Measurements from ENCODE around the gene CNOT6.
"Not testable (repeated sequence)": the region's sequence is repeated elsewhere in the genome, so short reads cannot be mapped to it uniquely, and the experiment has no call there.

CNOT6 gene

GRCh38 chr5:180492226-180492903, 1.8 kb upstream of the CNOT6 start:
- 92 to 93% methylated on average over 11 of the region's 11 CpGs for WGBS, 2 experiments
- peaks cover 12% of the 10 kb centered on the region for H3K4me1 ChIP-seq (ENCODE audit: control insufficient read depth, insufficient read depth, low read length)
- no peak overlapping the region for H3K27ac ChIP-seq (ENCODE audit: insufficient read depth, low read depth, low read length, poor library complexity, severe bottlenecking)
- no peaks in the 10 kb centered on the region for H3K9me3 ChIP-seq (ENCODE audit: control insufficient read depth, low read length)
- H3K27me3 ChIP-seq (ENCODE audit: control insufficient read depth, insufficient read depth, low read length, poor library complexity, severe bottlenecking), result no peaks in the 10 kb centered on the region
- H3K4me3 ChIP-seq (ENCODE audit: insufficient read depth, low read depth, low read length), result no peak overlapping the region
- no peaks in the 10 kb centered on the region for H3K36me3 ChIP-seq (ENCODE audit: control insufficient read depth, insufficient read depth, low read length)

GRCh38 chr5:180494510-180495181, 467 bp downstream of the CNOT6 start:
- H3K27me3 ChIP-seq (ENCODE audit: control insufficient read depth, insufficient read depth, low read length, poor library complexity, severe bottlenecking), result no peaks in the 10 kb centered on the region
- peak overlapping the region; percentile 97 for H3K27ac ChIP-seq (ENCODE audit: insufficient read depth, low read depth, low read length, poor library complexity, severe bottlenecking)
- H3K9me3 ChIP-seq (ENCODE audit: control insufficient read depth, low read length), result no peaks in the 10 kb centered on the region
- no peaks in the 10 kb centered on the region for H3K36me3 ChIP-seq (ENCODE audit: control insufficient read depth, insufficient read depth, low read length)
- H3K4me1 ChIP-seq (ENCODE audit: control insufficient read depth, insufficient read depth, low read length), result peaks cover 12% of the 10 kb centered on the region
- peak overlapping the region; percentile 94 for H3K4me3 ChIP-seq (ENCODE audit: insufficient read depth, low read depth, low read length)
- WGBS, 2 experiments, result 0 to 1% methylated on average over 92 of the region's 92 CpGs

GRCh38 chr5:180495292-180495691, 1.1 kb downstream of the CNOT6 start:
- 27% methylated on average over 7 of the region's 7 CpGs for WGBS, 2 experiments
- peak overlapping the region; percentile 94 for H3K4me3 ChIP-seq (ENCODE audit: insufficient read depth, low read depth, low read length)
- no peaks in the 10 kb centered on the region for H3K27me3 ChIP-seq (ENCODE audit: control insufficient read depth, insufficient read depth, low read length, poor library complexity, severe bottlenecking)
- H3K9me3 ChIP-seq (ENCODE audit: control insufficient read depth, low read length), result no peaks in the 10 kb centered on the region
- no peak overlapping the region for H3K27ac ChIP-seq (ENCODE audit: insufficient read depth, low read depth, low read length, poor library complexity, severe bottlenecking)
- H3K36me3 ChIP-seq (ENCODE audit: control insufficient read depth, insufficient read depth, low read length), result no peaks in the 10 kb centered on the region
- peaks cover 12% of the 10 kb centered on the region for H3K4me1 ChIP-seq (ENCODE audit: control insufficient read depth, insufficient read depth, low read length)

- WGBS, 2 experiments, result 90 to 91% methylated on average over 18 of the region's 18 CpGs
- Histone ChIP-seq H3K27ac (ENCODE audit: insufficient read depth, low read depth, low read length, poor library complexity, severe bottlenecking) (no peak overlapping the region), H3K27me3 (ENCODE audit: control insufficient read depth, insufficient read depth, low read length, poor library complexity, severe bottlenecking) (no peaks in the 10 kb centered on the region), H3K4me1 (ENCODE audit: control insufficient read depth, insufficient read depth, low read length) (peaks cover 12% of the 10 kb centered on the region), H3K9me3 (ENCODE audit: control insufficient read depth, low read length) (no peaks in the 10 kb centered on the region), H3K4me3 (ENCODE audit: insufficient read depth, low read depth, low read length) (peak overlapping the region; percentile 94), H3K36me3 (ENCODE audit: control insufficient read depth, insufficient read depth, low read length) (no peaks in the 10 kb centered on the region)
Observed at GRCh38 chr5:180495991-180496741, 2.0 kb downstream of the CNOT6 start.

- H3K4me3 ChIP-seq (ENCODE audit: insufficient read depth, low read depth, low read length); H3K27ac ChIP-seq (ENCODE audit: insufficient read depth, low read depth, low read length, poor library complexity, severe bottlenecking); H3K36me3 ChIP-seq (ENCODE audit: control insufficient read depth, insufficient read depth, low read length); H3K27me3 ChIP-seq (ENCODE audit: control insufficient read depth, insufficient read depth, low read length, poor library complexity, severe bottlenecking); H3K9me3 ChIP-seq (ENCODE audit: control insufficient read depth, low read length): not testable (repeated sequence)
- 94 to 95% methylated on average over 9 of the region's 9 CpGs for WGBS, 2 experiments
- H3K4me1 ChIP-seq (ENCODE audit: control insufficient read depth, insufficient read depth, low read length), result peaks cover 12% of the 10 kb centered on the region
Observed at GRCh38 chr5:180496806-180497205, 2.6 kb downstream of the CNOT6 start.

- H3K27ac ChIP-seq (ENCODE audit: insufficient read depth, low read depth, low read length, poor library complexity, severe bottlenecking); H3K9me3 ChIP-seq (ENCODE audit: control insufficient read depth, low read length); H3K27me3 ChIP-seq (ENCODE audit: control insufficient read depth, insufficient read depth, low read length, poor library complexity, severe bottlenecking); H3K4me3 ChIP-seq (ENCODE audit: insufficient read depth, low read depth, low read length); H3K36me3 ChIP-seq (ENCODE audit: control insufficient read depth, insufficient read depth, low read length): not testable (repeated sequence)
- peaks cover 12% of the 10 kb centered on the region for H3K4me1 ChIP-seq (ENCODE audit: control insufficient read depth, insufficient read depth, low read length)
- 95 to 97% methylated on average over 7 of the region's 7 CpGs for WGBS, 2 experiments
Observed at GRCh38 chr5:180497865-180498264, 3.7 kb downstream of the CNOT6 start.

GRCh38 chr5:180498378-180498777, 4.2 kb downstream of the CNOT6 start:
- Histone ChIP-seq H3K9me3 (ENCODE audit: control insufficient read depth, low read length) (no peaks in the 10 kb centered on the region), H3K27ac (ENCODE audit: insufficient read depth, low read depth, low read length, poor library complexity, severe bottlenecking) (no peak overlapping the region), H3K27me3 (ENCODE audit: control insufficient read depth, insufficient read depth, low read length, poor library complexity, severe bottlenecking) (no peaks in the 10 kb centered on the region), H3K4me1 (ENCODE audit: control insufficient read depth, insufficient read depth, low read length) (peaks cover 12% of the 10 kb centered on the region), H3K4me3 (ENCODE audit: insufficient read depth, low read depth, low read length) (no peak overlapping the region), H3K36me3 (ENCODE audit: control insufficient read depth, insufficient read depth, low read length) (no peaks in the 10 kb centered on the region)
- 94 to 97% methylated on average over 3 of the region's 3 CpGs for WGBS, 2 experiments

GRCh38 chr5:180499684-180500083, 5.5 kb downstream of the CNOT6 start:
- no peak overlapping the region for H3K27ac ChIP-seq (ENCODE audit: insufficient read depth, low read depth, low read length, poor library complexity, severe bottlenecking)
- no peaks in the 10 kb centered on the region for H3K27me3 ChIP-seq (ENCODE audit: control insufficient read depth, insufficient read depth, low read length, poor library complexity, severe bottlenecking)
- peaks cover 12% of the 10 kb centered on the region for H3K4me1 ChIP-seq (ENCODE audit: control insufficient read depth, insufficient read depth, low read length)
- no peaks in the 10 kb centered on the region for H3K36me3 ChIP-seq (ENCODE audit: control insufficient read depth, insufficient read depth, low read length)
- H3K9me3 ChIP-seq (ENCODE audit: control insufficient read depth, low read length), result no peaks in the 10 kb centered on the region
- WGBS, 2 experiments, result 92% methylated on average over 3 of the region's 3 CpGs
- H3K4me3 ChIP-seq (ENCODE audit: insufficient read depth, low read depth, low read length), result no peak overlapping the region

- 87 to 97% methylated on average over 8 to 9 of the region's 9 CpGs for WGBS, 2 experiments
- peaks cover 11% of the 10 kb centered on the region for H3K4me1 ChIP-seq (ENCODE audit: control insufficient read depth, insufficient read depth, low read length)
- H3K27me3 ChIP-seq (ENCODE audit: control insufficient read depth, insufficient read depth, low read length, poor library complexity, severe bottlenecking); H3K9me3 ChIP-seq (ENCODE audit: control insufficient read depth, low read length); H3K27ac ChIP-seq (ENCODE audit: insufficient read depth, low read depth, low read length, poor library complexity, severe bottlenecking); H3K36me3 ChIP-seq (ENCODE audit: control insufficient read depth, insufficient read depth, low read length); H3K4me3 ChIP-seq (ENCODE audit: insufficient read depth, low read depth, low read length): not testable (repeated sequence)
Observed at GRCh38 chr5:180500300-180500699, 6.1 kb downstream of the CNOT6 start.

- Histone ChIP-seq H3K36me3 (ENCODE audit: control insufficient read depth, insufficient read depth, low read length) (peaks cover 5% of the 10 kb centered on the region), H3K27me3 (ENCODE audit: control insufficient read depth, insufficient read depth, low read length, poor library complexity, severe bottlenecking) (no peaks in the 10 kb centered on the region), H3K4me1 (ENCODE audit: control insufficient read depth, insufficient read depth, low read length) (no peaks in the 10 kb centered on the region), H3K9me3 (ENCODE audit: control insufficient read depth, low read length) (no peaks in the 10 kb centered on the region), H3K4me3 (ENCODE audit: insufficient read depth, low read depth, low read length) (no peak overlapping the region), H3K27ac (ENCODE audit: insufficient read depth, low read depth, low read length, poor library complexity, severe bottlenecking) (no peak overlapping the region)
- WGBS, 2 experiments, result 87 to 89% methylated on average over 6 of the region's 6 CpGs
Observed at GRCh38 chr5:180507661-180508060, 13.5 kb downstream of the CNOT6 start.
